CD4-positive, alpha-beta T cell treated with Interleukin-4 for 4 hours (primary cell): ENCODE results near the gene CSNK1A1L.

Experiments
- DNase-seq: peaks from one replicate; pipeline ENCODE4 v3.0.0-alpha.2; 2020

CSNK1A1L gene

DNA sequence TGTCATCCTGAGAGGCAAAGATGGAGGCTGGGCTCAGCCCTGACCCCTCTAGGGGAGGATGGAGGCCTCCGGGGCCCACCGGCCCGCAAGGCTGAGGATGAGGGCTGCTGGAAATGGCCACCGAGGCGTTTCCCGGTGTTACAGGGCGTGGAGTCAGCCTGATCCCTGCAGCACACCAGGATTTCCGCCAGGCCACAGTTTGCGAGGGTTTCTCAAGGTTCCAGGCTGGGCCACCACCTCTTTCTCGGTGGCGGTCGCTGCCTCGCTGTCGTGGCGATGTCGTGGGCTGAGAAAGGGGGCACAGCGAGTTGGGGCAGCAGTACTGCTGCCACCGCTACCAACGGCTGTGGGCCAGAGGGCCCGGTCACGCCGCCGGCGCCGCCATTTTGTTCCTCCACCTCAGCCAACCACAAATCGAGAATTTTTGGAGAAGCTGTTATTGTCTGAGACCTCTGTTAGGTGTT lies at the start of gene CSNK1A1L:
TSS of gene CSNK1A1L (minus strand) at position 414 of the 464 bp plus-strand sequence. CDS start at position 6, 408 bp downstream.
- no peak for DNase-seq

DNA sequence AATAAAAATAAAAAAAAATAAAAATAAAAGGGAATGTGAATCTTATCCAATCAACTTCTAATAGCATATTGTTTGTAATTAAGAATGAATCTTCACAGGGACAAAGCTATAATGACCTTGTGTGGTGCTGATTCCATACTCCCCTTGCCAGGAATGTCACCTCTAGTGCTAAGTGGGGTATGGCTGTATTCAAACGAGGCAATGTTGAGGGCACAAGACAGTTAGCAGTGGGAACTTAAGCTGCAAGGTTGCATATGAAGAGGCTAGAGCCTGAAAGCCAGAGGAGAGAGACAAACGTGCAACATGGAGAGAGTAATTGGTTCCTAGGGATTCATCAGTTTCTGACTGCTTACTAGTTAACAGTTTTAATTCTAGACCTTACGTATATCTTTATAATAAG lies 43.9 kb upstream of the CSNK1A1L start:
- DNase-seq, result no peak

DNA sequence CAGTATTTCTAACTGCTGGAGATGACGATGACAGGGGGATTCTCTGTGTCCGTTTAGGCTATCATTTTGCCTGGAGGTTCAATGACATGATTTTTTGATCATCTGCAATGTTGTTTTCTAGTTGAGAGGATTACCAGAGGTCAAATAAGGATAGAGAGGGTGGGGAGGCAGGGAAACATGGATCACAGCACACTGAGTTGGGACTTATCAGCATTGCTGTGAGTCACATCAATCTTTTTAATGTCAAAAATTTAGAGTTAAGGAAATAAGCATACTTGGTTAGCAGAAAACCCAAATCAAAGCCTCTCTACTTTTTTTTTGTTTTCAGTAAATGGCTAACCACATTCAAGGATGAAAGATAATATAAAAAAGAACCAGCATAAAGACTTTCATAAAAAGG lies 43.0 kb upstream of the CSNK1A1L start:
- no peak for DNase-seq

DNA sequence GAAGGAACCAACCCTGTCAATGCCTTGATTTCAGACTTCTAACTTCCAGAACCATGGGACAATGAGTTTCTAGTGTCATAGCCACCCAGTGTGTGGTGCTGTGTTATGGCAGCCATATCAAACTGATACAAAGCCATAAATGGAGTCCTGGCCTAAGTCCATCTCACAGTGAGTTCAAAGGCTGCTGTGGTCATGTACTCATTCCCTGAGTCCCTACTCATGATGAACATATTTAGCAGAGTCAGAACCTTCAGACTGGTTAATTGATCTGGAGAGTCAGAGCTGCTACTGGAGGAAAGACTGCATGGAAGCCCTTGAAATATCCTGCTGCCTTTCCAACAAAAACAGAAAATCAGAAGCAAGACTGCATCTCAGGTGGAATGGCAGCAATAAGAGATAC lies 39.2 kb upstream of the CSNK1A1L start:
- no peak for DNase-seq

GRCh38 chr13:37143911-37144310 lies 38.4 kb upstream of the CSNK1A1L start:
- no peak for DNase-seq

DNA sequence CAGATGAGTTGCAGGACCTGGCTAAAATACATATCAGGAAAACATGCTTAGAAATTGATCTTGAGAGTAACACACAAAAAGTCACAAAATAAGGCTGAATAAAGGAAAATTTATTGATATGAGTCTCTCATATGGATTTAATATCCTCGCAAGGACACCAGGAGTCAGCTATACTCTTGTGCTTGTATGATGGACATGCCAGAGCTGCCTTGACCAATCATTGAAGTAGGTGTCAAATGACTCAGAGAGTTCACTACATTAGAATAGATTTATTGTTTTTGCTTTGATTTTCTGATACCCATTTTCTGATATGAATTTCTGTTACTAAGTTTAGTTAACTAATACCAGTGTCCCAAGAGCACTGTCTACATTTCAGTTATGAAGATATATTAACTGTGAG lies 37.4 kb upstream of the CSNK1A1L start:
- no peak for DNase-seq

GRCh38 chr13:37141011-37141410 lies 35.5 kb upstream of the CSNK1A1L start:
- DNase-seq, result no peak

DNA sequence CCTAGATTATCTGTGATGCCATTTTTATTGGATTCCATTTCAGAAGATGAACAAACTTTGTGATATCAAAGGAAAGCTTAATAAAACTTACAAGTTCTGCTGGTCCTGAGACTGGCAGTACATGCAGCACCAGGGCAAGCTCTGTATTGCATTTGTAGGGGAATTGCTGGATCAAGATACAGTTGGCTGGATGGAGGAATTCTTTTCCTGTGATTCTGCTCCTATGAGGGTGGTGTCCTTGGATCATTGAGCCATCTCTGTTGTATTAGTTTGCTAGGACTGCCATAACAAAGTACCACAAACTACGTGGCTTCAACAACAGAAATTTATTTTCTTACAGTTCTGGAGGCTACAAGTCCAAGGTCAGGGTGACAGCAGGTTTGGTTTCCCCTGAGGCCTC lies 33.9 kb upstream of the CSNK1A1L start:
- DNase-seq, result no peak

DNA sequence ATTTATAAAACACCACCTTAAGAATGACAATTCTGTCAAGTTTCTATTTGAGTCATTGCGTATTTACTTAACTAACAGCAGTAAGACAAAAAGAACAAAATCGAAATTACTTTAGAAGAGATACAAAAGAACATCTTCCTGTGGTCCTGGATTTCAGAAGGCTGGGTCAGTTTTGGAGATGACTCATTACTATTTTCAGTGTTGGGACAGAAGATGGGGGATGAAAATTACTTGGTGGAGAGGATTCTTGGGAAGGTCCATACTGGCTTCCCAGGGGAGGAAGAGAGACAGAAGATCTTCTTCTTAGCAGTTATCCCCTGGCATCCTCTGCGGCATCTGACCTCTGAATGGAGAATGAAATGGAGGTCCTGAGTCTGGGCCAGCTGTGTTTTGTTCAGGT lies 33.5 kb upstream of the CSNK1A1L start:
- DNase-seq, result no peak

GRCh38 chr13:37138169-37138568 lies 32.7 kb upstream of the CSNK1A1L start:
- DNase-seq, result no peak

GRCh38 chr13:37136633-37137032 lies 31.2 kb upstream of the CSNK1A1L start:
- DNase-seq, result no peak

DNA sequence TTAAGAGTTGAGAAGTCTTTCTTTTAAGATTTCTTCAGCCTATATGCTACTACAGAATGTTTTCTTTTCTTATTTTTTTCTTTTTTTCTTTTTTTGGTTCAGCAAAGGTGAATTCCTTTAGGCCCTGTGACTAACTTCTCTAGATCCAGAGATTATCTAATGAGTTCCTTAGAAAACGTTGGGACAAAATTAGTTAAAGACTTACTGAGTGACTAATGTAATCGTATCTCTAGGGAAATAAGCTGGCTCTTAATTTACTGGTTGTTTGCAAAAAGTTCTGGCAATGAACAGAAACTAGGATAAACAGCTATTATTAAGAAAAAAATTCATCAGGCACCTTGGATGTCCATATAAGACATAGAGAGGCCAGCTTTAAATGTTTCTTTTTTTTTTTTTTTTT lies 30.7 kb upstream of the CSNK1A1L start:
- DNase-seq, result no peak

DNA sequence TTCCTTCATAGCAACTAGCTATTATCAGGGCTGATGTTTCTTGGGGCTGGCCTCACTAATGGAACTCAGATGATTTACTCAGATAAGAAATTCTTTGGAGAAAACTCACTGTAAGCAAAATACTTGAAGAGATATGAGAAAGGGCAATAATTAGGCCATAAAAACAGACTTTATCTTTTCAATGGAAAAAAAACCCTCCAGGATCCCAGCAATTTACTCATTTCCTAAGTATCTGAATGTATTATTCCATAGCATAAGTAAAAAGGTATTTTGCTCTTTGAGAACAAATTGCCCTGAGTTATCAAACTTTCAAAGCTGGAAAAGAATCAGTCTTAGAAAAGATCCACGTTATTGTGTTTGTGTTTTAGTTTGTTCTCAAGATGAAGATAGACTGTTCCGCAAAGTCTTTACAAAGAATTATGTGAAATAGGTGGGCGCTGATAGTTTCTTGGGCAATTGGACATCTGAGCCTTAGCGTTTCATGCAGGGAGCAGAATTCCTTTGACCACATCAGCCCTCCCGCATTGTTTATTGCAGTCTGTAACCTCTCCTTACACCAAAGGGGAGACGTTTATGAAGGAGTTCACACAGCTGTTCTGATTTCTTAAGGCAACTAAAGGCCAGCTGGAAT lies 29.1 kb upstream of the CSNK1A1L start:
- no peak for DNase-seq

GRCh38 chr13:37132211-37132610 lies 26.7 kb upstream of the CSNK1A1L start:
- DNase-seq, result no peak

DNA sequence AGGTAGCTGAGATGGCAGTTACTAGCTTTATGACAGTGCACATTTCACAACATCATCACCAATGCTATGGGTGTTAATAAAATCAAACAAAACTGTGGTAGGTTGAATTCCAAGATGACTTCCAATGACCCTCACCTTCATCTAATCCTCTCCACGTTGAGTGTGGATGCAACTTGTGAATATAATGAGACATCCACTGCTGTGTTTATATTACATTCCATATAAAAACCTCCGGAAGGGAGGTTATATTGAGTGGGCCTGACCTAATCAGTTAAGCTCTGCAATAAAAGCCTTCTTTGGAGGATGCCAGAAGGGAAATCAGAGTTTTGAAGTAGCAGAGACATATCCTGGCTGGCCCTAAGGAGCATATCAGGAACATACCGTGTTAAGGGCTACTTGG lies 25.6 kb upstream of the CSNK1A1L start:
- DNase-seq, result no peak

DNA sequence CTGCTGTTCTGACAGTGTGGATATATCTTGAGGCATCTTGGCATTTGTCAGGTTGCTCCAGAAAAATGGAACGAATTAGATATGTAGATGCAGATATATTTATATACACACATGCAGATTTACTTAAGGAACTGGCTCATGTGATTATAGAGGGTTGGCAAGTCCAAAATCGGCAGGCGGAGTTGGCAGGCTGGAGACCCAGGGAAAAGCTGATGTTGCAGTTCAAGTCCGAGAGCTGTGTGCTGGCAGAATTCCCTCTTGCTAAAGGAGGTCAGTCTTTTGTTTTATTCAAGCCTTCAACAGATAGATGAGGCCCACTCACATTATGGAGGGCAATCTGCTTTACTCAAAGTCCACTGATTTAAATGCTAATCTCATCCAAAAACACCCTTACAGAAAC lies 24.4 kb upstream of the CSNK1A1L start:
- no peak for DNase-seq

- DNase-seq, result no peak
Measured at GRCh38 chr13:37127691-37128241, 22.3 kb upstream of the CSNK1A1L start.

GRCh38 chr13:37123337-37123736 lies 17.9 kb upstream of the CSNK1A1L start:
- no peak for DNase-seq

DNA sequence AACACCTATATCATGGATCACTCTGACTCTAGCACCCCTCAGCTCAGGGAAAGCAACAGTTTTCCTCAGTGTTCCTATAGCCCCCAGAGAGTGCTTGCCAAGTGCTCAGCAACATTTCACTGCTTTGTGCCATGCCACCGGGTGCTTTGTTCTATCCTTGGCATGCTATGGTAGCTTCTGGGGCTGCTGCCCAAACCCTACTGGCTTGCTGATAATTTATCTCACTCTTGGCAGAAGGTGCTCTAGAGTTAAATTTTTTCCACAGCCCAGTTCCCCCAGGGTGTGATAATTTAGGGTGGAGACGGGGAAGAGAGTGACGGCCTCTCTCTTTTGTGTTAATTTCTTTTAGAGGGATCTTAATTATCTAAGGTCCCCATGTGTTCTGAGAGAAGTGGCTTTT lies 12.6 kb upstream of the CSNK1A1L start:
- no peak for DNase-seq

DNA sequence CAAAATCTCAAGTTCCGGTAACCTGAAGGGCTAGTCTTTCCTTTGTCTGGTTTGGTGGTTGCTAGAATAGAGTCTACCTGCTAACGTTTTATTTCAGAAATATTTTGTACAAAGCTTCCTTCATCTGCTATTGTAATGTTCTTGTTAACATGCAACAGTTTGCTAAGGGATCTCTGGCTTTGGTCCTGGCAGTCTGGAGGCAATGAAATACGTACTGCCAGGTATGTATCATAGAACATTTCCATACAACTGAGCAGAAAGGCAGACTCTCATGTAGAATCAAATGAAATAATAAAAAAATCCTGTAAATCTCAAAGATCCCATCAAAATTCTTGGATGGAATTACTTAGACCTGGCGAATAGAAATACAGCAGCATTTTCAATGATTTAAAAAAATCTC lies 8.8 kb upstream of the CSNK1A1L start:
- no peak for DNase-seq

DNA sequence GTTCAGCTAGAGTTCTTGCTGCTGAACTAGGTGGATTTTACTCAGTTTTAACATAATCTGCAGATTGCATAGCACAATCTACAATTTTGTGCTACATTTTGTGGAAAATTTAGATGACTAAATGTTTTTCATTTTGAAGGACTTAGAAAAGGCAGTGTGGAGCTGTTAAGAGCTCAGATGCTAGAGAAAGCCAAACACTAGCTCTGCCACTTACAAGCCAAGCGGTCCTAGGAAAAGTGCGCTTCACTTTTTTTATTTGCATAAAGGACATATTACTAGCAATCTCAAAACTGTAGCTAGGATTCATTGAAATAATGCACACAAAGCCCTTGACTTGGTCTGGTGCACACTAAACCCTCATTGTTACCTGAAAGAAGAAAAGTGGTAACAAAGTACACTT lies 8.1 kb upstream of the CSNK1A1L start:
- DNase-seq, result no peak

DNA sequence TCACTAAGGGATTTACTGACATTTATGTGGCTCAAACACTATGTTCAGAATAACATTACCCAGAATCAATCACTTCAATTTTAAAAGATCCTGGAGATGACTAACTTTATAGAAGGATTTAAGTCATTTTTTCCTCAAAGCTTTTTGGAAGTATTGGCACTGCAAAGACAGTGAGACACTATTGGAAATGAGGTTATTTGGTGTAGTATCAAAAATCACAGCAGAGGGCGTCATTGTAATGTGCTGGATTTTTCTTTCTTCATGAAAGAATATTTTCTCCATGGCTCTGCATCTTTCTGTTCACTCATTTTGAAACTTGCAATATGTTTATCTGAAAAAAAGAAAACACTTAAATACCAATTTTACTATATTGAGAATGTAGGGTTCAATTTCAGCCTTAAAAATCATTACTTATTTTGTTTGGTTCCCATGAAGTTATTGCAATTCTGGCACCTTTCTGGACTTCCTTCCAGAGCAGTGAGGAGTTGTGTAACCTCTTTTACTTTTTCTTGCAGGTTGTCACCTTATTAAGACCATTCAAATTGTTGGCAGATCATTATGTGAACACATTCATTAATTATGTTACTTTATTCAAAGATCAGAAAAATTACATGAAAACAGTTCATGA lies 3.7 kb upstream of the CSNK1A1L start:
- no peak for DNase-seq

- no peak for DNase-seq
Measured at GRCh38 chr13:37107868-37108267, 2.4 kb upstream of the CSNK1A1L start.

GRCh38 chr13:37107456-37107855 lies 2.0 kb upstream of the CSNK1A1L start:
- no peak for DNase-seq

GRCh38 chr13:37106642-37107041 lies 1.2 kb upstream of the CSNK1A1L start:
- no peak for DNase-seq
